GM12892 (cell line): Measurements from ENCODE around the gene ITPRID2.

Source experiments
- POLR2A ChIP-seq: IDR thresholded peaks from 2 replicates; pipeline ENCODE4 v1.6.1; 2011; ENCODE audit warnings: low read depth, low read length, control low read depth
- POLR2AphosphoS5 ChIP-seq: IDR thresholded peaks from 2 replicates; pipeline ENCODE4 v1.6.1; 2011; ENCODE audit warnings: low read depth, low read length, control low read depth
- TAF1 ChIP-seq: IDR thresholded peaks from 2 replicates; pipeline ENCODE4 v1.6.1; 2011; ENCODE audit warnings: low read depth, mild to moderate bottlenecking, control low read depth, low read length, borderline replicate concordance

- no peak for TF ChIP-seq TAF1
- no peak for TF ChIP-seq POLR2AphosphoS5
- no peak for TF ChIP-seq POLR2A
Measured at GRCh38 chr2:181858600-181858999, 32.9 kb upstream of the ITPRID2 start.
